Measurements from ENCODE around the gene PNMA8A. TPM values are rescaled to one million over a fixed set of nuclear protein-coding genes. Genes with fewer than 3 reads are reported as not detected.

PNMA8A gene
- total RNA-seq, 1 donor from 2014 or later = 14.1 TPM

DNA sequence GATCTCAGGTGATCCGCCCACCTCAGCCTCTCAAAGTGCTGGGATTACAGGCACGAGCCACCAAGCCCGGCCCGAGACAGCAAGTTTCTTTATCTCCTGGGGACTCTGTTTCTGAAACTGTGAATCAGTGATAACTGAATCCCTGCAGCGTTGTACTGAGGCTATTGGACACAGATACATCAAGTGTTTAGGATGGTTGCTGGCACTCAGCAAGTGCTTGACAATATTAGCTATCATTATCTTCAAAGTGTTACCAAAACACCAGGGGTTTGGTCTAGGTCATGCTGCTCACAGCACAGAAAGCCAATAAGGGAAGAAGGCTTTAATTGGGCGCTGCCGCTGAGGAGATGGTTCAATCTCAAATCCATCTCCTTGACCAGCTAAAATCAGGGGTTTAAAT is 22.1 kb downstream of the PNMA8A start:
- DNase-seq = no peak
- no peaks in the 10 kb centered on the region for H3K27me3 Mint-ChIP-seq (ENCODE audit: unreplicated experiment)
- peaks cover 1% of the 10 kb centered on the region for H3K9me3 Mint-ChIP-seq (ENCODE audit: unreplicated experiment)
- H3K36me3 Mint-ChIP-seq (ENCODE audit: unreplicated experiment) = peaks cover 7% of the 10 kb centered on the region
- no peak overlapping the region for H3K27ac Mint-ChIP-seq (ENCODE audit: unreplicated experiment)
- TF ChIP-seq, protein P1, sequence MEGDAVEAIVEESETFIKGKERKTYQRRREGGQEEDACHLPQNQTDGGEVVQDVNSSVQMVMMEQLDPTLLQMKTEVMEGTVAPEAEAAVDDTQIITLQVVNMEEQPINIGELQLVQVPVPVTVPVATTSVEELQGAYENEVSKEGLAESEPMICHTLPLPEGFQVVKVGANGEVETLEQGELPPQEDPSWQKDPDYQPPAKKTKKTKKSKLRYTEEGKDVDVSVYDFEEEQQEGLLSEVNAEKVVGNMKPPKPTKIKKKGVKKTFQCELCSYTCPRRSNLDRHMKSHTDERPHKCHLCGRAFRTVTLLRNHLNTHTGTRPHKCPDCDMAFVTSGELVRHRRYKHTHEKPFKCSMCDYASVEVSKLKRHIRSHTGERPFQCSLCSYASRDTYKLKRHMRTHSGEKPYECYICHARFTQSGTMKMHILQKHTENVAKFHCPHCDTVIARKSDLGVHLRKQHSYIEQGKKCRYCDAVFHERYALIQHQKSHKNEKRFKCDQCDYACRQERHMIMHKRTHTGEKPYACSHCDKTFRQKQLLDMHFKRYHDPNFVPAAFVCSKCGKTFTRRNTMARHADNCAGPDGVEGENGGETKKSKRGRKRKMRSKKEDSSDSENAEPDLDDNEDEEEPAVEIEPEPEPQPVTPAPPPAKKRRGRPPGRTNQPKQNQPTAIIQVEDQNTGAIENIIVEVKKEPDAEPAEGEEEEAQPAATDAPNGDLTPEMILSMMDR (IDR thresholded peaks at IDR 0.05; ENCODE audit: partially characterized antibody, unreplicated experiment) = no peak
- H3K4me3 Mint-ChIP-seq (ENCODE audit: unreplicated experiment) = no peak overlapping the region
- peaks cover 3% of the 10 kb centered on the region for H3K4me1 Mint-ChIP-seq (ENCODE audit: low read depth, unreplicated experiment)

DNA sequence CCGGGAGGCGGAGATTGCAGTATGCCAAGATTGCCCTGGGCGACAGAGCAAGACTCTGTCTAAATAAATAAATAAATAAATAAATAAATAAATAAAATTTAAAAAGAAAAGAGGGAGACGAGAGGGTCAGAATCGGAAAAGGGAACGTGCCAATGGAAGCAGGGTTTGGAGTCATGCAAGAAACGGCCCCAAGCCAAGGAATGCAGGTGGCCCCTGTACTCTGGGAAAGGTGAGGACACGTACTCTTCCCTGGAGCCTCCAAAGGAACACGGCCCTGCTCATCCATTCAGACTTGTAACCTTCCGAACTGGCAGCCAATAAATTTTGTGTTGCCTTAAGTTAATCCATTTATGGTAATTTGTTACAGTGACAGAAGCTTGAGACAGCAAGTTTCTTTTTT is 22.8 kb downstream of the PNMA8A start:
- Mint-ChIP-seq H3K9me3 (ENCODE audit: unreplicated experiment) (peaks cover 1% of the 10 kb centered on the region), H3K4me3 (ENCODE audit: unreplicated experiment) (no peak overlapping the region), H3K27ac (ENCODE audit: unreplicated experiment) (no peak overlapping the region), H3K27me3 (ENCODE audit: unreplicated experiment) (no peaks in the 10 kb centered on the region), H3K4me1 (ENCODE audit: low read depth, unreplicated experiment) (peaks cover 3% of the 10 kb centered on the region), H3K36me3 (ENCODE audit: unreplicated experiment) (peaks cover 7% of the 10 kb centered on the region)
- TF ChIP-seq, protein P1 (IDR thresholded peaks at IDR 0.05; ENCODE audit: partially characterized antibody, unreplicated experiment) = no peak
- no peak for DNase-seq

DNA sequence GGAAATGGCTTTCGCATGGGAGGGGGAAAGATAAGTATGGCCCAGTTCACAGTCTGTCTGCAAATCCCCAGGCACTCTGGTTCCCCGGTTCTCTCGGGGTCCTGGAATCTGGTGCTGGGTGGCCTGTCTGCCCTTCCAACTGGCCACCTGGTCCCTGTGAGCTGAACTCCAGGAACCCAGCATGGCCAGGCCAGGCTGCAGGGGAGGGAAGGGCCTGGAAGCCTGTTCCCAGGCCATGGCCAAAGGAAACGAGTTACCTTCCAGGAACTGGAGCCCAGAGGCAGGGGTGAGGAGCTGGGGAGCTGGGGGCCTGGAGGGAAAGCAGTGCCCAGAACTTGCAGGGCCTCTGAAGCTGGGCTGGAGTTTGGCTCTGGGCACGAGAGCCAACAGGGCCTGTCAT is 23.5 kb downstream of the PNMA8A start:
- no peaks in the 10 kb centered on the region for H3K27me3 Mint-ChIP-seq (ENCODE audit: unreplicated experiment)
- no peak overlapping the region for H3K27ac Mint-ChIP-seq (ENCODE audit: unreplicated experiment)
- peaks cover 7% of the 10 kb centered on the region for H3K36me3 Mint-ChIP-seq (ENCODE audit: unreplicated experiment)
- no peak overlapping the region for H3K4me3 Mint-ChIP-seq (ENCODE audit: unreplicated experiment)
- TF ChIP-seq, protein P1 (IDR thresholded peaks at IDR 0.05; ENCODE audit: partially characterized antibody, unreplicated experiment) = no peak
- H3K9me3 Mint-ChIP-seq (ENCODE audit: unreplicated experiment) = no peaks in the 10 kb centered on the region
- H3K4me1 Mint-ChIP-seq (ENCODE audit: low read depth, unreplicated experiment) = peaks cover 3% of the 10 kb centered on the region
- no peak for DNase-seq

DNA sequence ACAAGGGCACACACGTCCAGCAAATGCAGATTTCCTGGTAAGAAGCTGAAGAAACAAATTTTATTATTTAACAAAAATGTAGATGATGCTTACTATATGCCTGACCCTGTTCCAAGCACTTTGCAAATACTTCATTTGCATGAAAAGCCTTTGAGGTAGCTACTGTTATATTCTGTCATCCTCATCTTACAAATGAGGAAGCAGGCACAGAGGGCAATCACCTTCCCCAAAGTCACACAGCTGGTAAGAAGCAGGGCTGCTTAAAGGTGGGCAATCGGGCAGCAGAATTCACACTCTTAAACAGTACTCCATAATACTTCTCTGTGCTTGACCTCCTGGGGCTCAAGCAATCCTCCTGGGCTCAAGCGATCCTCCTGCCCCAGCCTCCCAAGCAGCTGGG is 24.4 kb downstream of the PNMA8A start:
- H3K4me3 Mint-ChIP-seq (ENCODE audit: unreplicated experiment) = no peak overlapping the region
- H3K36me3 Mint-ChIP-seq (ENCODE audit: unreplicated experiment) = peaks cover 7% of the 10 kb centered on the region
- H3K27me3 Mint-ChIP-seq (ENCODE audit: unreplicated experiment) = no peaks in the 10 kb centered on the region

DNA sequence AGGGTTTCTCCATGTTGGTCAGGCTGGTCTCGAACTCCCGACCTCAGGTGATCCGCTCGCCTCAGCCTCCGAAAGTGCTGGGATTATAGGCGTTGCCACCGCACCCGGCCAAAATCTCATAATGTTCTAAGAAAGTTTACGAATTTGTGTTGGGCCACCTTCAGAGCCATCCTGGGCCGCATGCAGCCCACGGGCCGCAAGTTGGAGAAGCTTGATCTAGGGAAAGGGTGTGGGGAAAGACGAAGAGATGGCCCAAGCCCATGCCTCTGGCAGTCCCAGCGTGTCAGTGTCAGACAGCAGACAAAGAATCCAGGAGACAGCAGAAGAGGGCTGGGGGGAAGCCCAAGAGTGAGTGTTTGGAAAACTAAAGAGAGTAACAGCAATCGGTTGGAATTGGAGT is 25.3 kb downstream of the PNMA8A start:
- H3K27me3 Mint-ChIP-seq (ENCODE audit: unreplicated experiment) = no peaks in the 10 kb centered on the region

More for the DNA sequence above, 24.4 kb downstream of the PNMA8A start:
- TF ChIP-seq, protein P1 (IDR thresholded peaks at IDR 0.05; ENCODE audit: partially characterized antibody, unreplicated experiment) = no peak
- DNase-seq = no peak
- Mint-ChIP-seq H3K27ac (ENCODE audit: unreplicated experiment) (no peak overlapping the region), H3K4me1 (ENCODE audit: low read depth, unreplicated experiment) (peaks cover 3% of the 10 kb centered on the region), H3K9me3 (ENCODE audit: unreplicated experiment) (no peaks in the 10 kb centered on the region)

More for the DNA sequence above, 25.3 kb downstream of the PNMA8A start:
- Mint-ChIP-seq H3K36me3 (ENCODE audit: unreplicated experiment) (peaks cover 7% of the 10 kb centered on the region), H3K4me1 (ENCODE audit: low read depth, unreplicated experiment) (no peaks in the 10 kb centered on the region), H3K4me3 (ENCODE audit: unreplicated experiment) (no peak overlapping the region), H3K27ac (ENCODE audit: unreplicated experiment) (no peak overlapping the region), H3K9me3 (ENCODE audit: unreplicated experiment) (no peaks in the 10 kb centered on the region)
- DNase-seq = no peak
- TF ChIP-seq, protein P1 (IDR thresholded peaks at IDR 0.05; ENCODE audit: partially characterized antibody, unreplicated experiment) = no peak

All from glutamatergic neuron (in vitro differentiated cells).